ENCODE results near the gene LY9. TPM values are rescaled to one million over a fixed set of nuclear protein-coding genes. Genes with fewer than 3 reads are reported as not detected.

LY9 gene
- total and polyA plus RNA-seq, 2 of the 13 experiments (the other 11 are each of a cell fraction or from before 2014, with no cell fraction given): not detected

GRCh38 chr1:160850541-160850940, 54.6 kb downstream of the LY9 start:
- no peak for TF ChIP-seq TMF1 (CRISPR knock-in tag; IDR thresholded peaks at IDR 0.05; ENCODE audit: low read depth)
- no peak for TF ChIP-seq ZNF317 (CRISPR knock-in tag; IDR thresholded peaks at IDR 0.05)
- no peak overlapping the region for H3K27ac ChIP-seq (ENCODE audit: extremely low read length, insufficient read depth, low read length)
- no peaks in the 10 kb centered on the region for H3K9me3 ChIP-seq (ENCODE audit: low read length)
- WGBS (ENCODE audit: low lambda C conversion rate): 35% methylated on average over 5 of the region's 5 CpGs
- H3K4me1 ChIP-seq (ENCODE audit: insufficient read depth, low read length): no peaks in the 10 kb centered on the region
- no peak overlapping the region for H2AFZ ChIP-seq (ENCODE audit: low read length)
- H3K27me3 ChIP-seq (ENCODE audit: control insufficient read depth in 1 of 2, insufficient read depth in 2 of 2, low read length in 2 of 2): no peaks in the 10 kb centered on the region
- no peak overlapping the region for H3K4me3 ChIP-seq (replicated peaks in 1 of 3; ENCODE audit: insufficient read depth in 1 of 3, low read depth in 2 of 3, low read length in 3 of 3)
- ChIA-PET POLR2A (no interaction called here), CTCF (ENCODE audit: low intra/inter-chr PET ratio, low total read pairs) (no interaction called here)
- intact Hi-C loops (cut with micrococcal nuclease; ENCODE audit: unreplicated experiment) (no loop called here), in situ Hi-C loops (cut with HindIII; ENCODE audit: extremely low pct_ligation_motif_present, low pct_unique_long_range_greater_than_20kb) (no loop called here)
- no peak for DNase-seq (ENCODE audit: low spot score)
- no peak overlapping the region for H3K9ac ChIP-seq (ENCODE audit: insufficient read depth, low read depth, low read length)
- H3K79me2 ChIP-seq (ENCODE audit: insufficient read depth, low read length): no peaks in the 10 kb centered on the region
- H4K20me1 ChIP-seq (ENCODE audit: insufficient read depth, low read length): no peaks in the 10 kb centered on the region
- H3K36me3 ChIP-seq (replicated peaks in 1 of 2; ENCODE audit: control insufficient read depth in 1 of 2, insufficient read depth in 2 of 2, low read length in 2 of 2): no peaks in the 10 kb centered on the region
- ATAC-seq: no peak
- no peak overlapping the region for H3K4me2 ChIP-seq (ENCODE audit: low read depth, low read length)
- FAIRE-seq: no peak
- no TSS peak for BruUV-seq (replicated peaks)

DNA sequence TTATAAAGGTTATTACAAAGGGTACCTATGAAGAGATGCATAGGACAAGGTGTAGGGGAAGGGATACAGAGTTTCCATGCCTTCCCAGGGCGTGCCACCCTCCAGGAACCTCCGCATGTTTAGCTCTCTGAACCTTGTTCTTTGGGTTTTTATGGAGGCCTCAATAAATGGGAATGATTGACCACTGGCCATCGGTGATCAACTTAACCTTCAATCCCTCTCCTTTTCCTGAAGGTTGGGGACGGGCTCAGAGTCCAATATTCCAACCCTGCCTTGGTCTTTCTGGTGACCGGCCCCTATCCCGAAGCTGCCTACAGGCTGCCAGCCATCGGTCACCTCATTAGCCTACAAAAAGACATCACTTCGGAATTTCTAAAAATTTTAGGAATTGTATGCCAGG, 55.0 kb downstream of the LY9 start:
- H3K4me3 ChIP-seq (replicated peaks in 1 of 3; ENCODE audit: insufficient read depth in 1 of 3, low read depth in 2 of 3, low read length in 3 of 3): no peak overlapping the region
- 49% methylated on average over 8 of the region's 8 CpGs for WGBS (ENCODE audit: low lambda C conversion rate)
- no peak overlapping the region for H2AFZ ChIP-seq (ENCODE audit: low read length)
- H3K9me3 ChIP-seq (ENCODE audit: low read length): no peaks in the 10 kb centered on the region
- no peaks in the 10 kb centered on the region for H3K79me2 ChIP-seq (ENCODE audit: insufficient read depth, low read length)
- DNase-seq (ENCODE audit: low spot score): no peak
- no peak overlapping the region for H3K27ac ChIP-seq (ENCODE audit: extremely low read length, insufficient read depth, low read length)
- ATAC-seq: no peak
- in situ Hi-C loops (cut with HindIII; ENCODE audit: extremely low pct_ligation_motif_present, low pct_unique_long_range_greater_than_20kb): no loop called here
- no TSS peak for BruUV-seq (replicated peaks)
- H3K9ac ChIP-seq (ENCODE audit: insufficient read depth, low read depth, low read length): no peak overlapping the region
- no peak for FAIRE-seq
- H3K4me1 ChIP-seq (ENCODE audit: insufficient read depth, low read length): no peaks in the 10 kb centered on the region
- H3K36me3 ChIP-seq (replicated peaks in 1 of 2; ENCODE audit: control insufficient read depth in 1 of 2, insufficient read depth in 2 of 2, low read length in 2 of 2): no peaks in the 10 kb centered on the region
- TF ChIP-seq ZBED4 (CRISPR knock-in tag; IDR thresholded peaks at IDR 0.05; ENCODE audit: borderline replicate concordance) (no peak), MLXIP (CRISPR knock-in tag; IDR thresholded peaks at IDR 0.05; ENCODE audit: borderline replicate concordance) (no peak), SMC3 (IDR thresholded peaks at IDR 0.05; ENCODE audit: low read length) (no peak), THYN1 (CRISPR knock-in tag; IDR thresholded peaks at IDR 0.05; ENCODE audit: borderline replicate concordance, low read depth) (no peak), RBFOX2 (IDR thresholded peaks at IDR 0.05; ENCODE audit: low read depth, low read length) (no peak), ZFP82 (CRISPR knock-in tag; IDR thresholded peaks at IDR 0.05; ENCODE audit: borderline replicate concordance) (no peak), ZNF605 (CRISPR knock-in tag; IDR thresholded peaks at IDR 0.05) (no peak), GMEB2 (CRISPR knock-in tag; IDR thresholded peaks at IDR 0.05; ENCODE audit: low read depth) (no peak)
- no peaks in the 10 kb centered on the region for H3K27me3 ChIP-seq (ENCODE audit: control insufficient read depth in 1 of 2, insufficient read depth in 2 of 2, low read length in 2 of 2)
- intact Hi-C loops (cut with micrococcal nuclease; ENCODE audit: unreplicated experiment): no loop called here
- ChIA-PET POLR2A (no interaction called here), CTCF (ENCODE audit: low intra/inter-chr PET ratio, low total read pairs) (no interaction called here)
- H4K20me1 ChIP-seq (ENCODE audit: insufficient read depth, low read length): no peaks in the 10 kb centered on the region
- H3K4me2 ChIP-seq (ENCODE audit: low read depth, low read length): no peak overlapping the region

Data from HepG2 (cell line).